Heart left ventricle (tissue), 16 donors: ENCODE measurements around the gene FAM193B. TPM values are rescaled to one million over a fixed set of nuclear protein-coding genes. Genes with fewer than 3 reads are reported as not detected.

Experiments used
- ATAC-seq, 4 donors: fragments of 200-7000 bp; cut with Tn5 transposase; one replicate each; pipeline ENCODE4 v1.9.1; 2020 to 2022; ENCODE audit warnings: moderate library complexity in 4 of 4, mild to moderate bottlenecking in 3 of 4, moderate number of reproducible peaks in 1 of 4
- DNase-seq, 5 donors: peaks; one replicate each; pipeline ENCODE4 v3.0.0-alpha.2; 2020
- H3K27ac ChIP-seq, 12 donors: fragments of 200-600 bp; sonication (generic) in 4 of 12; one replicate each; pipeline versions ENCODE4 v1.5.0 to v1.8.0; 2016 to 2022; ENCODE audit warnings: mild to moderate bottlenecking in 2 of 12
- H3K27me3 ChIP-seq, 9 donors: fragments of 200-600 bp; sonication (generic) in 2 of 9; one replicate each; pipeline versions ENCODE4 v1.5.1 to v1.8.0; 2016 to 2022; ENCODE audit warnings: mild to moderate bottlenecking in 3 of 9
- H3K36me3 ChIP-seq, 9 donors: fragments of 200-600 bp; sonication (generic) in 2 of 9; one replicate each; pipeline versions ENCODE4 v1.5.0 to v1.8.0; 2018 to 2022; ENCODE audit warnings: mild to moderate bottlenecking in 2 of 9
- H3K4me1 ChIP-seq, 12 donors: fragments of 200-600 bp; sonication (generic) in 4 of 12; one replicate each; pipeline versions ENCODE4 v1.5.0 to v1.8.0; 2016 to 2022; ENCODE audit warnings: mild to moderate bottlenecking in 3 of 12
- H3K4me3 ChIP-seq, 12 donors: fragments of 200-600 bp; sonication (generic) in 4 of 12; one replicate each; pipeline versions ENCODE4 v1.5.0 to v1.8.0; 2017 to 2022; ENCODE audit warnings: mild to moderate bottlenecking in 9 of 12, moderate library complexity in 4 of 12
- H3K9me3 ChIP-seq, 12 donors: fragments of 200-600 bp; sonication (generic) in 4 of 12; one replicate each; pipeline versions ENCODE4 v1.5.0 to v1.8.0; 2016 to 2022; ENCODE audit warnings: mild to moderate bottlenecking in 1 of 12
- POLR2A ChIP-seq, 2 donors: fragments of 450-650 bp; IDR thresholded peaks; one replicate each; pipeline ENCODE4 v1.6.1; 2017; ENCODE audit warnings: antibody characterized with exemption in 2 of 2, mild to moderate bottlenecking in 2 of 2, moderate library complexity in 2 of 2
- WGBS, 4 donors: extraction: QIAGEN DNeasy Blood & Tissue Kit in 2 of 4; methylation state at CpG; one replicate each; pipeline versions ENCODE4 v1.1.5 to v1.1.7; 2013 to 2018; 5-methylcytosine and 5-hydroxymethylcytosine counted together
- intact Hi-C, 10 donors: fragments of 100-400 bp; cut with DNase I; formaldehyde crosslinking; loops; one replicate each; pipeline versions ENCODE4 v1.11.1 to v1.14.2; 2022
- polyA plus RNA-seq, 2 donors: library from polyadenylated mRNA; stranded (reverse); fragments of 200-250 nt; gene quantifications; one replicate each; pipeline ENCODE4 v1.2.3, GENCODE V29; 2013
- total RNA-seq, 9 donors: library from RNA; depleted of rRNA in 2 of 9; stranded (reverse); fragments of >200 nt in 2 of 9; fragmentation: NEBNext Ultra II Directional in 3 of 9; extraction: Animal tissue kit (Norgen Biotek cat#: 25700) in 3 of 9; gene quantifications; one replicate each; pipeline versions ENCODE4 v1.1.0 to v1.2.4, GENCODE V29; 2016 to 2023
- TF ChIP-seq, protein P1 (sequence below), 12 donors: fragments of 200-600 bp; sonication (generic) in 4 of 12; IDR thresholded peaks; one replicate each; pipeline versions ENCODE4 v1.5.0 to v1.8.0; 2018 to 2022; ENCODE audit warnings: antibody characterized with exemption in 12 of 12, mild to moderate bottlenecking in 5 of 12
- donor health status: ischemic (EF 13 %, LVEDD 7.1; RV severe dilation, severe dysfunction).
- donor health status: healthy with polysubstance abuse.
- donor health status: DM: no; HTN: yes; CAD: no.
- donor health status: DM: no; HTN: no; CAD: no.
- donor health status: ischemic (EF 25% LVEDD 6.9; RV normal size, moderate dysfunction).
- donor health status: ischemic (EF 25% LVEDD 5.7; RV mildly dilated, moderate dysfunction).
- donor health status: healthy.
- donor health status: DM: yes; HTN: yes; CAD: no.
- donor health status: ischemic (EF 35%, LVEDD 5.7; RV mildly dilated, moderate dysfunction).
- donor health status: nonischemic (EF 11% LVEDD 7.7; RV severe dilation, severe dysfunction).
- donor health status: DM: yes; HTN: yes; CAD: no.
- donor health status: PGD.
- donor health status: ischemic (EF 29% LVEDD 5.4; RV normal size, mild dysfunction).
- donor health status: nonischemic (EF 23%, LVEDD 6.1; RV moderate dilation, normal function).

Gene FAM193B
- total and polyA plus RNA-seq, 11 donors: 13.1 to 58.9 (median 20.2) TPM

DNA sequence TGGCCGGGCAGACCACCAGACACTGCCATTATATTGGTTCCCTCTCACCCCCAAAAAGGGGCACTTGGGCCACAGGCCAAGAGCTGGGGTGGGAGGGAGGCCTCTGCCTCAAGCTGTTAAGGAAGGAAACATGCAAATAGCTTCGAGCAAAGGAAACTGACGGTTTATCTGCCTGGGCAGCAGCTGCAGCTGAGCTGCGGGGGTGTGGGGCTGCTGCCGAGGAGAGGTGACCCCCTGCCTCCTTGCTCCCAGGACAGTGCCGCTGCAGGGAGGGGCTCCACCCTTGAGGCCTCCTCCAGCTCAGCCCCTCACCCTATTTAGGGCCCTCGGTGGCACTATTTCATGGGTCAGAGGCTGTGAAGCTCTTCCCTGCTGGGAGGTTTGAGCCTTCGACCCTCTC is 45.5 kb downstream of the FAM193B start:
- peaks cover 0 to 25% (median 0%) of the 10 kb centered on the region in 12 donors for H3K4me1 ChIP-seq
- peaks cover 7 to 49% (median 32%) of the 10 kb centered on the region in 9 donors for H3K36me3 ChIP-seq
- no peaks in the 10 kb centered on the region for H3K9me3 ChIP-seq
- intact Hi-C loops: loop anchor here in 1 of 10 donors (10.0 kb wide), 1 partner anchor 194 kb away; the partner anchor contains the start of gene MXD3
- ATAC-seq (no peak), DNase-seq (no peak)
- 45 to 68% (median 57%) methylated on average over 6 to 8 of the region's 8 CpGs for WGBS, 4 donors
- TF ChIP-seq, protein P1, sequence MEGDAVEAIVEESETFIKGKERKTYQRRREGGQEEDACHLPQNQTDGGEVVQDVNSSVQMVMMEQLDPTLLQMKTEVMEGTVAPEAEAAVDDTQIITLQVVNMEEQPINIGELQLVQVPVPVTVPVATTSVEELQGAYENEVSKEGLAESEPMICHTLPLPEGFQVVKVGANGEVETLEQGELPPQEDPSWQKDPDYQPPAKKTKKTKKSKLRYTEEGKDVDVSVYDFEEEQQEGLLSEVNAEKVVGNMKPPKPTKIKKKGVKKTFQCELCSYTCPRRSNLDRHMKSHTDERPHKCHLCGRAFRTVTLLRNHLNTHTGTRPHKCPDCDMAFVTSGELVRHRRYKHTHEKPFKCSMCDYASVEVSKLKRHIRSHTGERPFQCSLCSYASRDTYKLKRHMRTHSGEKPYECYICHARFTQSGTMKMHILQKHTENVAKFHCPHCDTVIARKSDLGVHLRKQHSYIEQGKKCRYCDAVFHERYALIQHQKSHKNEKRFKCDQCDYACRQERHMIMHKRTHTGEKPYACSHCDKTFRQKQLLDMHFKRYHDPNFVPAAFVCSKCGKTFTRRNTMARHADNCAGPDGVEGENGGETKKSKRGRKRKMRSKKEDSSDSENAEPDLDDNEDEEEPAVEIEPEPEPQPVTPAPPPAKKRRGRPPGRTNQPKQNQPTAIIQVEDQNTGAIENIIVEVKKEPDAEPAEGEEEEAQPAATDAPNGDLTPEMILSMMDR (IDR thresholded peaks at IDR 0.05): no peak
- no peak for TF ChIP-seq POLR2A (IDR thresholded peaks at IDR 0.05)
- peak overlapping the region in 9 of 12 donors; percentile 11 to 71 (median 39) for H3K4me3 ChIP-seq
- H3K27ac ChIP-seq: peak overlapping the region in 7 of 12 donors; percentile 33 to 93 (median 48)
- H3K27me3 ChIP-seq: no peaks in the 10 kb centered on the region

GRCh38 chr5:177508221-177508611 is 46.1 kb downstream of the FAM193B start:
- TF ChIP-seq POLR2A (IDR thresholded peaks at IDR 0.05): no peak
- TF ChIP-seq, protein P1 (IDR thresholded peaks at IDR 0.05): no peak
- 88 to 94% (median 91%) methylated on average over 3 to 26 of the region's 26 CpGs for WGBS, 4 donors
- Histone ChIP-seq H3K36me3 (peaks cover 7 to 47% (median 27%) of the 10 kb centered on the region in 9 donors), H3K27me3 (no peaks in the 10 kb centered on the region), H3K27ac (peak overlapping the region in 1 of 12 donors; percentile 93), H3K4me1 (peaks cover 0 to 25% (median 0%) of the 10 kb centered on the region in 12 donors), H3K9me3 (no peaks in the 10 kb centered on the region), H3K4me3 (peak overlapping the region in 7 of 12 donors; percentile 35 to 71 (median 45))
- ATAC-seq: no peak
- intact Hi-C loops: loop anchor here in 1 of 10 donors (10.0 kb wide), 1 partner anchor 193 kb away; the partner anchor contains the start of gene MXD3
- DNase-seq: peak in 1 of 5 donors; percentile 69

GRCh38 chr5:177507596-177508220 is 46.7 kb downstream of the FAM193B start:
- Histone ChIP-seq H3K27me3 (no peaks in the 10 kb centered on the region), H3K9me3 (no peaks in the 10 kb centered on the region), H3K27ac (peak overlapping the region in 1 of 12 donors; percentile 93), H3K36me3 (peaks cover 7 to 42% (median 22%) of the 10 kb centered on the region in 9 donors), H3K4me1 (peaks cover 0 to 26% (median 0%) of the 10 kb centered on the region in 12 donors), H3K4me3 (peak overlapping the region in 7 of 12 donors; percentile 35 to 71 (median 45))
- 84 to 93% (median 87%) methylated on average over 17 of the region's 17 CpGs for WGBS, 4 donors
- TF ChIP-seq POLR2A (IDR thresholded peaks at IDR 0.05): no peak
- TF ChIP-seq, protein P1 (IDR thresholded peaks at IDR 0.05): no peak
- intact Hi-C loops: loop anchor here in 1 of 10 donors (10.0 kb wide), 1 partner anchor 193 kb away; the partner anchor contains the start of gene MXD3
- ATAC-seq (no peak), DNase-seq (peak in 1 of 5 donors; percentile 69)

DNA sequence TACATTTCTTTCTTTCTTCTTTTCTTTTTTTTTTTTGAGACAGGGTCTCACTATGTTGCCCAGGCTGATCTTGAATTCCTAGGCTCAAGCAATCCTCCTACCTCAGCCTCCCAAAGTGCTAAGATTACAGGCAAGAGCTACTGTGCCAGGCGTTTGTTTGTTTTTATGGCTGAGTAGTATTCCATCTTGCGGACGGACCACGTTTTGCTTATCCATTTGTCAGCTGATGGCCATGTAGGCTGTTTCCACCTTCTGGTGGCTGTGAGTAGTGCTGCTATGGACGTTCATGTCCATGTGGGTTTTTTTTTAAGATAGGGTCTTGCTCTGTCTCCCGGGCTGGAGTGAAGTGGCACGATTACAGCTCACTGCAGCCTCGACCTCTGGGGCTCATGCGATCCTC is 47.2 kb downstream of the FAM193B start:
- ATAC-seq (no peak), DNase-seq (no peak)
- no peaks in the 10 kb centered on the region for H3K27me3 ChIP-seq
- no peak for TF ChIP-seq POLR2A (IDR thresholded peaks at IDR 0.05)
- TF ChIP-seq, protein P1 (IDR thresholded peaks at IDR 0.05): no peak
- H3K4me3 ChIP-seq: peak overlapping the region in 1 of 12 donors; percentile 71
- WGBS, 4 donors: 82 to 90% (median 86%) methylated on average over 9 of the region's 9 CpGs
- H3K27ac ChIP-seq: no peak overlapping the region
- peaks cover 0 to 32% (median 0%) of the 10 kb centered on the region in 12 donors for H3K4me1 ChIP-seq
- intact Hi-C loops: loop anchor here in 1 of 10 donors (10.0 kb wide), 1 partner anchor 192 kb away; the partner anchor contains the start of gene MXD3
- no peaks in the 10 kb centered on the region for H3K9me3 ChIP-seq
- H3K36me3 ChIP-seq: peaks cover 3 to 36% (median 16%) of the 10 kb centered on the region in 9 donors
